Epithelial cell of proximal tubule (primary cell): ENCODE measurements around the gene RPTN. TPM values are rescaled to one million over a fixed set of nuclear protein-coding genes. Genes with fewer than 3 reads are reported as not detected.

Experiments used
- DNase-seq: peaks from one replicate; pipeline ENCODE4 v3.0.0-alpha.2; 2011; ENCODE audit warnings: low read depth
- H3K4me3 ChIP-seq: 2 replicates; pipeline ENCODE4 v1.5.1; 2011; ENCODE audit warnings: low read depth, mild to moderate bottlenecking, low read length
- total RNA-seq: library from RNA; depleted of rRNA; stranded (reverse); fragments of >200 nt; gene quantifications from 2 replicates; pipeline ENCODE4 v1.2.3, GENCODE V29; 2015
- TF ChIP-seq, protein P1 (sequence below): conservative IDR thresholded peaks from 2 replicates; pipeline ENCODE4 v1.5.1; 2012; ENCODE audit warnings: low read depth, mild to moderate bottlenecking, low read length

RPTN gene
- total RNA-seq, 1 donor from 2014 or later = not detected

DNA sequence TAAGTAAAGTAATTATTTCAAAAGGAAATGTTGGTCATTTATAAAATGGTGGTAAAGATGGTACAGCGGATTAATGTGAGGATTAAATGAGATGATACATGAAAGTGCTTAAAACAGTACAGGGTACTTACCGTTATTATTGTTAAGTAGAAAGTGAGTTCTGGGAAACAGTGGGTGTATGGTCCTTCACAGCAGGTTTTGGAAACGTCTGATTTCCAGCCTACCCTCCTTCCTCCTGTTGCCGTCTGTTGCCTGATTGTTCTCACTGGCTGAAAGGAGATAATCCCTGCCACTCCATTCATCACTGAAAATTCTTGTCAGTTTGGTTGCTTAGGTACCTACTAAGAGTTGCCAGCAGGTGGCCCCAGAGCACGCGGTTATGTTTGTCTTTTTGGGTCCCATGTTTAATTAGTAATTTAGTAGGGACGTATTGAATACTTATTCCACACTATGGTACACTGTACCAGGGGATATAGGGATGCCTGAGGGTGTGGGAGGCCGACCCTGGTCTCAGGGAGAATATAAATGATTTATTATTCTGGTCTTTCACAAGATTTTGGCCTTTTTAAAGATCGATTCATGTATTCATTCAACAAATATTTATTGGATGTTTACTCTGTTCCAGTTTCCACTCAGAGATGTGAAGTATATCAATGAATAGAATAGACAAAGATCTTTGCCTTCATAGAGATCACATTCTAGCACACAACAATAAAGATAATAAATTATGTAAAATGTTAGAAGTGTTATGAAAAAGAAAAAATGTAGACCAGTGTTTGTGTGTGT is 30.8 kb upstream of the RPTN start:
- TF ChIP-seq, protein P1, sequence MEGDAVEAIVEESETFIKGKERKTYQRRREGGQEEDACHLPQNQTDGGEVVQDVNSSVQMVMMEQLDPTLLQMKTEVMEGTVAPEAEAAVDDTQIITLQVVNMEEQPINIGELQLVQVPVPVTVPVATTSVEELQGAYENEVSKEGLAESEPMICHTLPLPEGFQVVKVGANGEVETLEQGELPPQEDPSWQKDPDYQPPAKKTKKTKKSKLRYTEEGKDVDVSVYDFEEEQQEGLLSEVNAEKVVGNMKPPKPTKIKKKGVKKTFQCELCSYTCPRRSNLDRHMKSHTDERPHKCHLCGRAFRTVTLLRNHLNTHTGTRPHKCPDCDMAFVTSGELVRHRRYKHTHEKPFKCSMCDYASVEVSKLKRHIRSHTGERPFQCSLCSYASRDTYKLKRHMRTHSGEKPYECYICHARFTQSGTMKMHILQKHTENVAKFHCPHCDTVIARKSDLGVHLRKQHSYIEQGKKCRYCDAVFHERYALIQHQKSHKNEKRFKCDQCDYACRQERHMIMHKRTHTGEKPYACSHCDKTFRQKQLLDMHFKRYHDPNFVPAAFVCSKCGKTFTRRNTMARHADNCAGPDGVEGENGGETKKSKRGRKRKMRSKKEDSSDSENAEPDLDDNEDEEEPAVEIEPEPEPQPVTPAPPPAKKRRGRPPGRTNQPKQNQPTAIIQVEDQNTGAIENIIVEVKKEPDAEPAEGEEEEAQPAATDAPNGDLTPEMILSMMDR = peak; percentile 86
- DNase-seq = no peak
- H3K4me3 ChIP-seq = peak overlapping the region; percentile 71

DNA sequence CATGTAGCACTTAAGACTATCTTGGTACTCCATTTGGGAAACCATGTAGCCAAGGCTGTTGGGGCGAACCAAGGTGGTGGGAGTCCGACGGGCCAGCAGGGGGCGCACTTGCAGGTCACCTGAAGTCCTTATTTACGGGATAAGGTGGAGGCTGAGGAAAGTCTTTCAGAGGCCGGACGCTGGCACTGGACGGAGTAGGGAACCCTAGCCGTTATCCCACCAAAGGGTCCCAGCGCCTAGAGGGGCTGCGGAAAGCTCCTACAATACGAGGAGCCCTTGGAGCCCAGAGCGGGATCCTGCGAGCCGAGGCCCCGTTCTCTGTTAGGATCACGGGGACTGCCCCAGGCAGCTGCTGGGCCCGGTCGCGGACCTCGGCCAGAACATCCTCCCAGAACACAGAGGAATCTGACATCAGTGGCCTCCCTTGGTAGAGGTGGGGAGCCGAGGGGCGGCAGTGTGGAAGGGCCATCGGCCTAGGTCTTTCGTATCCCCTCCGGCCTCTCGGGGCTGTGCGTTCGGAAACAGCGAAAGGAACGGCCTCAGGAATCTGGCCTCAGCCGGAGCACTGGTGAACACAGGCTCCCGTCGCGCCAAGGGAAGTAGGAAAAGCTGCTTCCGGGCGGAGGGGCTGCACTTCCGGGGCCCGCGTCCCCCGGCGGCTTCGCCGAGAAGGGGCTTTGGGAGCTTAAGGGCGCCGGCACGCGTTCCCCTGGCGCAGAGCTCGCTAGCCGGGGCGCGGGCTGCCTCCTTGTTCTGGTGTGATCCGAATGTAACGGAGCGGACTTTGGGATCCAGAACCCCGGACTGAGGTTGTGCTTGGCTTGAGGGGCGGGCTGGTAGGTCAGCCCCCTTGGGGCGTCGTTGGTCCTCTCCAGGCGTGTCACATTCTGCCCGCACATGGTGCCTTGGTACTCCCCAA is 29.9 kb upstream of the RPTN start:
- peak overlapping the region; percentile 71 for H3K4me3 ChIP-seq
- TF ChIP-seq, protein P1 = peak; percentile 89
- DNase-seq = no peak

DNA sequence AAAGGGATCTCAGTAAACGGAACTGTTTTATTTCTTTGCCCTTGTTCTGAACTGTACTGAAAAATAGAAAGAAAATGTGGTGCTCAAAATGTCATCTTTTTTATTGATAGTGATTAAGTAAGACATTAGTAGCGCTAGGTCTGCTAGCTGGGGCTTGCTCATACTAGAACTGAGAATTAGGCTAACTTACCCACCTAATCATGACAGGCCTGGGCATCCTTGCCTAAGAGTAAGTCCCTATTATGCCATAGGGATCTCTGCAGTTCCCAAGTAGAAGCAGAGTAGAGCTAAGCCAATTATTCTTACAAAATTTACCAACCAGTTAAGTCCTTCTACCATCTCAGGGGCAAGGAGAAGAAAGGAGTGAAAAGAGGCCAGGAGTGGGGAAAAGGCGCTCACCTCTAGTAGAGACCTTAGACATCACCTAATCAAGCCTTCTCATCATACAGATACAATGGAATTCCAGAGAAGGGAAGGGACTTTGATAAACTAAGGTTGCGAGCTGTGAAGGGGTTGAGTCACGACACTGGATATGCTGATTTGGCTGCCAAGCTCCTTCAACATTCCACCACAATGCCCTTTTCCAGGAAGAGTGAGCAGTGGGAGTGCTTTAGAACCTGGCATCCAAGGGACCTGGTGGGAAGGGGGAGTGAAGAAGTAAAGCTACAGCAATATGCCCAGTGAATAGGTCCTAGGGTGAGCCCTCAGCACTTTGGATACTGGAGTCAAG is 27.7 kb upstream of the RPTN start:
- no peak for DNase-seq
- TF ChIP-seq, protein P1 = no peak

DNA sequence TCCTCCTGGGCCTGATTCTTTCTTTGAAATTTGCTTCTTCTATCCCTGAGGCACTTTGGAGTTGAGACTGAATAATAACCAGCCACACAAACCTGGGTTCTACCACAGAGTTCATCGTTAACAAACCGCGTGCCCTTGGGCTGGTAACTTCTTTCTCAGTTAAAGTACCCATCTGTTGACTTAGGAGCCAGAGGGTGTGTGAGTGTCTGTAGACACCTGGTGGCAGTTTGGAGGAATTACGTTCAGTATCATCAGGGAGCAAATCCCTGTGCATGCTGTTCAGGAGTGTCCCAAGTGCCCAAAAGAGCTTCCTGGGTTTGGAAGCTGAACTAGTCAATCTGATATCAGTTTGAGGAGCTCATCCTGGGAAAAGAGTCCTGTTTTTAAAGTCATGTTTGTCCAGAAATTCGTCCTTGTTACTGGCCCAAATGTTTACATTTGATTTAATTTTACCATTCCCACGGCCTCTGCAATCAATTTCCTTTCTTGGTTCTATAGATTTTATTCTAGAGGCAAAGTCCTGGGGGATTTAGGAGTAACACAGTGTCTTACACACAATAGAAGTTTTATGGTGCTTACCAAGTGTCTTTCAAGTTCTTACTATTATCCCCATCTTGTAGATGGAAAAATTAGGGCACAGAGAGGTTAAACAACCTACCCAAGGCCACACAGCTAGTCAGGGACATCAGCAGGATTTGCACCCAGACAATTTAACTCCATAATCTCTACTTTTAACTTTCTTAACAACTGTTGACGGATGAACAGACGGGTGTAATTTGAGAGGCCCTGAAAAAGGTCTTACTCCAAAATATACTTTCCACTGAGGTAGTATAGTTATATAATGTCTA is 26.7 kb upstream of the RPTN start:
- H3K4me3 ChIP-seq = no peak overlapping the region
- TF ChIP-seq, protein P1 = peak; percentile 91
- DNase-seq = no peak

More for the DNA sequence above, 27.7 kb upstream of the RPTN start:
- H3K4me3 ChIP-seq = no peak overlapping the region

DNA sequence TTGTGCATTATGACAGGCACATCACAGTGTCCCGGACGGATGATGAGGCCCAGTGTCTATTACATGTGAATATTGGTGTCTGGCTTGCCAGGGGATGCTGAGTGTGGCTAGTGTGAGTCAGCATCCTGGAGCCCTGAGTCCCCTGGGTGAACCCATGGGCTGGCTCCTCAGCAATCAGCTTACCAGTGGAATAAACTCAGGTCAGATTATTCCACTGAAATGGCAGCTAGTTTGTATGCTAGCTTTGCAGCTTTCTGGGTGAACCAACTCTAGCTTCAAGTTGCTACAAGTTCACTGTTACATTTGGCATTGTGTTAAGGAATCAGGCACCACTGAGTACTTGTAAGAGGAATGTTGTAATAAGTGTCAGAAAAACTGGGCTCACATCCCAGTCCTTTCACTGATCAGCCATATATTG is 23.9 kb upstream of the RPTN start:
- TF ChIP-seq, protein P1 = no peak
- H3K4me3 ChIP-seq = no peak overlapping the region
- DNase-seq = no peak

DNA sequence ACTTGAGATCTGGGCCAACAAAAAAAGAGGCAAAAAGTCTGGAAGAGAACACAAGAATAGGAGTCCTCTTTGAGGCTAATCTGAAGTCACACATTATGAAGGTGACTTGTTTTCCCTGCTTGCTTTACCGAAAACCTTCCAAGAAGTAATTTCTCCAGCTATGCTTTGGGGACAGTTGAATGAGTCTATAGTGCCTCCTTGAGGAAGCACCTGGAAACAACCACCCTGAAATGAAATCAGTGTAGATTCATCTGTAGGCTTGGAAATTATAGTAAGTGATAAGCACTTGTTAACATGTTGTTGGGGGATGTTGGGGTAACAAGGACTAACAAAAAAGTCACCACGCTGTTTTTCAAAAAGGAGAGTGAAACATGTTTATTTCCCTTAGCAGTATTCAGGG is 23.4 kb upstream of the RPTN start:
- DNase-seq = no peak
- TF ChIP-seq, protein P1 = peak; percentile 82
- no peak overlapping the region for H3K4me3 ChIP-seq
